GM23338 (cell line): ENCODE measurements around the gene KIRREL3. TPM values are rescaled to one million over a fixed set of nuclear protein-coding genes. Genes with fewer than 3 reads are reported as not detected.

Experiments used
- ATAC-seq: fragments of 200-7000 bp; cut with Tn5 transposase; 3 replicates; pipeline ENCODE4 v1.9.1; 2020
- DNase-seq: peaks from one replicate; pipeline ENCODE4 v3.0.0-alpha.2; 2015; ENCODE audit warnings: low spot score
- H2AFZ ChIP-seq: fragments of 200-600 bp; sonication (generic); 2 replicates; pipeline ENCODE4 v1.8.0; 2016; ENCODE audit warnings: antibody characterized with exemption, mild to moderate bottlenecking, moderate library complexity
- H3F3A ChIP-seq: fragments of 200-600 bp; sonication (generic); replicated peaks from 2 replicates; pipeline ENCODE4 v1.8.0; 2017; ENCODE audit warnings: antibody characterized with exemption, mixed run types, low read depth
- H3K27ac ChIP-seq: fragments of 200-600 bp; sonication (generic); 2 replicates; pipeline ENCODE4 v1.6.1; 2016; ENCODE audit warnings: low read depth
- H3K27me3 ChIP-seq: fragments of 200-600 bp; sonication (generic); 2 replicates; pipeline ENCODE4 v1.8.0; 2016; ENCODE audit warnings: mild to moderate bottlenecking, mixed run types, moderate library complexity; ENCODE audit not compliant: insufficient read depth
- H3K36me3 ChIP-seq: fragments of 200-600 bp; sonication (generic); 2 replicates; pipeline ENCODE4 v1.8.0; 2016; ENCODE audit warnings: mild to moderate bottlenecking; ENCODE audit not compliant: insufficient read depth
- H3K4me1 ChIP-seq: fragments of 200-600 bp; sonication (generic); 2 replicates; pipeline ENCODE4 v1.8.0; 2016; ENCODE audit warnings: mild to moderate bottlenecking, moderate library complexity; ENCODE audit not compliant: insufficient read depth
- H3K4me2 ChIP-seq: fragments of 200-600 bp; sonication (generic); 2 replicates; pipeline ENCODE4 v1.7.1; 2017; ENCODE audit warnings: mixed run types
- H3K4me3 ChIP-seq: fragments of 200-600 bp; sonication (generic); 2 replicates; pipeline ENCODE4 v1.6.1; 2016; ENCODE audit warnings: mixed run types
- H3K79me2 ChIP-seq: fragments of 200-600 bp; sonication (generic); replicated peaks from 2 replicates; pipeline ENCODE4 v1.8.0; 2017; ENCODE audit warnings: mild to moderate bottlenecking; ENCODE audit not compliant: insufficient read depth
- H3K9me2 ChIP-seq: fragments of 200-600 bp; sonication (generic); 2 replicates; pipeline ENCODE4 v1.8.0; 2017; ENCODE audit not compliant: insufficient read depth
- H4K20me1 ChIP-seq: fragments of 200-600 bp; sonication (generic); replicated peaks from 2 replicates; pipeline ENCODE4 v1.8.0; 2017; ENCODE audit warnings: mild to moderate bottlenecking; ENCODE audit not compliant: insufficient read depth
- H3K27ac Mint-ChIP-seq: 2 replicates; pipeline ENCODE4 v1.8.0; 2020; ENCODE audit warnings: inconsistent platforms, mild to moderate bottlenecking, moderate library complexity, mixed read lengths
- H3K27me3 Mint-ChIP-seq: 3 replicates; pipeline ENCODE4 v1.8.0; 2022; ENCODE audit warnings: low read depth, mild to moderate bottlenecking, moderate library complexity, mixed read lengths, inconsistent platforms; ENCODE audit not compliant: insufficient read depth, poor library complexity
- H3K36me3 Mint-ChIP-seq: 3 replicates; pipeline ENCODE4 v1.8.0; 2021; ENCODE audit warnings: low read depth, mild to moderate bottlenecking, inconsistent platforms, moderate library complexity, mixed read lengths
- H3K4me1 Mint-ChIP-seq: 3 replicates; pipeline ENCODE4 v1.8.0; 2020; ENCODE audit warnings: mild to moderate bottlenecking, inconsistent platforms, mixed read lengths
- H3K4me3 Mint-ChIP-seq: 3 replicates; pipeline ENCODE4 v1.8.0; 2021; ENCODE audit warnings: moderate library complexity, mild to moderate bottlenecking, inconsistent platforms, mixed read lengths
- H3K9me3 Mint-ChIP-seq: 3 replicates; pipeline ENCODE4 v1.8.0; 2020; ENCODE audit warnings: moderate library complexity, mild to moderate bottlenecking, inconsistent platforms, mixed read lengths
- CREB1 ChIP-seq: fragments of 250-450 bp; sonication (Bioruptor Pico); IDR thresholded peaks from 2 replicates; pipeline ENCODE4 v1.5.0; 2020; ENCODE audit warnings: low read depth, mild to moderate bottlenecking, moderate library complexity
- EZH2phosphoT487 ChIP-seq: fragments of 200-600 bp; sonication (generic); IDR thresholded peaks from one replicate; pipeline ENCODE4 v1.8.1; 2018; ENCODE audit warnings: antibody characterized with exemption; ENCODE audit not compliant: unreplicated experiment
- JUNB ChIP-seq: IDR thresholded peaks from one replicate; pipeline ENCODE4 v1.6.1; 2016; ENCODE audit warnings: antibody characterized with exemption; ENCODE audit not compliant: unreplicated experiment
- STAT1 ChIP-seq: IDR thresholded peaks from one replicate; pipeline ENCODE4 v1.6.1; 2016; ENCODE audit warnings: antibody characterized with exemption; ENCODE audit not compliant: unreplicated experiment
- polyA plus RNA-seq: library from polyadenylated mRNA; unstranded; fragments of >200 nt; fragmentation: Nextera tagmentation; extraction: Ambion mirVana; gene quantifications from 2 replicates; pipeline ENCODE4 v1.2.1, GENCODE V29; 2016
- total RNA-seq: library from RNA; depleted of rRNA; stranded (reverse); fragments of >200 nt; shearing (Covaris generic); gene quantifications from 2 replicates; pipeline ENCODE4 v1.2.3, GENCODE V29; 2014
- TF ChIP-seq, protein P1 (sequence below), 2 experiments: fragments of 200-600 bp in 1 of 2; sonication (generic) in 1 of 2; conservative IDR thresholded peaks; 2 replicates each; pipeline versions ENCODE4 v1.5.1 to v1.6.1; 2016 to 2017; ENCODE audit warnings: antibody characterized with exemption in 2 of 2, low read depth in 2 of 2, mild to moderate bottlenecking in 2 of 2, moderate library complexity in 1 of 2
- TF ChIP-seq, protein P2 (sequence below): fragments of 250-450 bp; sonication (Bioruptor Pico); IDR thresholded peaks from 2 replicates; pipeline ENCODE4 v1.5.0; 2020; ENCODE audit warnings: mild to moderate bottlenecking, moderate library complexity

The KIRREL3 gene
- total and polyA plus RNA-seq, 2 experiments from 2014 or later = 0.13 to 1.5 TPM

DNA sequence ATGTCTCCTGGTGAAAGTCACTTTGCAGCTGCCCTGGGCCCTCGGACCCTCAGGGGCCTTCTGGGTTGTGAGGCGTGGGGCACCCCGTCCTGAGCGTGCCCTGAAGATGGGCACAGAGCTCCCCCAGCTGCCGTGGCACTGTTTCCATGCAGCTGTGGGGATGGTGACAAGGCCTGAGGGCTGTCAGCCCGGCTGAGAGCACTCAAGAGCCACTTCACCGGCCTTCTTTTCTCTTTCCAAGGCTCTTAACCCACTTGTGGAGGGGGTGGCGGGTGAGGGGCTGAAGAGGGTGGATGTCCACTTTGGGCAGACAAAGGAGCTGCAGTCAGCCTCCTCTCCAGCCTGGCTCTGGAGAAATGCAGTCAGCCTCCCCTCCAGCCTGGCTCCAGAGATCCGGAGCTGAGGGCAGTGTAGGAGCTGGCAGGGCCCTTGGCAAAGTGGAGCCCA, 405.6 kb downstream of the KIRREL3 start:
- no peak overlapping the region for H3K4me3 Mint-ChIP-seq
- peaks cover 8% of the 10 kb centered on the region for H3K4me1 Mint-ChIP-seq
- Histone ChIP-seq H3K4me2 (no peak overlapping the region), H3K36me3 (no peaks in the 10 kb centered on the region), H2AFZ (no peak overlapping the region), H3K9me2 (no peaks in the 10 kb centered on the region; the same call in 1 of the 2 replicates), H3F3A (no peaks in the 10 kb centered on the region), H3K27me3 (no peaks in the 10 kb centered on the region), H3K4me1 (peaks cover 7% of the 10 kb centered on the region; the same call in 1 of the 2 replicates), H3K27ac (no peak overlapping the region), H4K20me1 (no peaks in the 10 kb centered on the region), H3K79me2 (no peaks in the 10 kb centered on the region), H3K4me3 (no peak overlapping the region)
- DNase-seq = no peak
- TF ChIP-seq JUNB (no peak), STAT1 (no peak), EZH2phosphoT487 (no peak), CREB1 (CRISPR knock-in tag) (no peak)
- TF ChIP-seq, protein P1, sequence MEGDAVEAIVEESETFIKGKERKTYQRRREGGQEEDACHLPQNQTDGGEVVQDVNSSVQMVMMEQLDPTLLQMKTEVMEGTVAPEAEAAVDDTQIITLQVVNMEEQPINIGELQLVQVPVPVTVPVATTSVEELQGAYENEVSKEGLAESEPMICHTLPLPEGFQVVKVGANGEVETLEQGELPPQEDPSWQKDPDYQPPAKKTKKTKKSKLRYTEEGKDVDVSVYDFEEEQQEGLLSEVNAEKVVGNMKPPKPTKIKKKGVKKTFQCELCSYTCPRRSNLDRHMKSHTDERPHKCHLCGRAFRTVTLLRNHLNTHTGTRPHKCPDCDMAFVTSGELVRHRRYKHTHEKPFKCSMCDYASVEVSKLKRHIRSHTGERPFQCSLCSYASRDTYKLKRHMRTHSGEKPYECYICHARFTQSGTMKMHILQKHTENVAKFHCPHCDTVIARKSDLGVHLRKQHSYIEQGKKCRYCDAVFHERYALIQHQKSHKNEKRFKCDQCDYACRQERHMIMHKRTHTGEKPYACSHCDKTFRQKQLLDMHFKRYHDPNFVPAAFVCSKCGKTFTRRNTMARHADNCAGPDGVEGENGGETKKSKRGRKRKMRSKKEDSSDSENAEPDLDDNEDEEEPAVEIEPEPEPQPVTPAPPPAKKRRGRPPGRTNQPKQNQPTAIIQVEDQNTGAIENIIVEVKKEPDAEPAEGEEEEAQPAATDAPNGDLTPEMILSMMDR (conservative IDR thresholded peaks at IDR 0.05; ENCODE audit: low read depth in 2 of 2) = no peak
- TF ChIP-seq, protein P2, sequence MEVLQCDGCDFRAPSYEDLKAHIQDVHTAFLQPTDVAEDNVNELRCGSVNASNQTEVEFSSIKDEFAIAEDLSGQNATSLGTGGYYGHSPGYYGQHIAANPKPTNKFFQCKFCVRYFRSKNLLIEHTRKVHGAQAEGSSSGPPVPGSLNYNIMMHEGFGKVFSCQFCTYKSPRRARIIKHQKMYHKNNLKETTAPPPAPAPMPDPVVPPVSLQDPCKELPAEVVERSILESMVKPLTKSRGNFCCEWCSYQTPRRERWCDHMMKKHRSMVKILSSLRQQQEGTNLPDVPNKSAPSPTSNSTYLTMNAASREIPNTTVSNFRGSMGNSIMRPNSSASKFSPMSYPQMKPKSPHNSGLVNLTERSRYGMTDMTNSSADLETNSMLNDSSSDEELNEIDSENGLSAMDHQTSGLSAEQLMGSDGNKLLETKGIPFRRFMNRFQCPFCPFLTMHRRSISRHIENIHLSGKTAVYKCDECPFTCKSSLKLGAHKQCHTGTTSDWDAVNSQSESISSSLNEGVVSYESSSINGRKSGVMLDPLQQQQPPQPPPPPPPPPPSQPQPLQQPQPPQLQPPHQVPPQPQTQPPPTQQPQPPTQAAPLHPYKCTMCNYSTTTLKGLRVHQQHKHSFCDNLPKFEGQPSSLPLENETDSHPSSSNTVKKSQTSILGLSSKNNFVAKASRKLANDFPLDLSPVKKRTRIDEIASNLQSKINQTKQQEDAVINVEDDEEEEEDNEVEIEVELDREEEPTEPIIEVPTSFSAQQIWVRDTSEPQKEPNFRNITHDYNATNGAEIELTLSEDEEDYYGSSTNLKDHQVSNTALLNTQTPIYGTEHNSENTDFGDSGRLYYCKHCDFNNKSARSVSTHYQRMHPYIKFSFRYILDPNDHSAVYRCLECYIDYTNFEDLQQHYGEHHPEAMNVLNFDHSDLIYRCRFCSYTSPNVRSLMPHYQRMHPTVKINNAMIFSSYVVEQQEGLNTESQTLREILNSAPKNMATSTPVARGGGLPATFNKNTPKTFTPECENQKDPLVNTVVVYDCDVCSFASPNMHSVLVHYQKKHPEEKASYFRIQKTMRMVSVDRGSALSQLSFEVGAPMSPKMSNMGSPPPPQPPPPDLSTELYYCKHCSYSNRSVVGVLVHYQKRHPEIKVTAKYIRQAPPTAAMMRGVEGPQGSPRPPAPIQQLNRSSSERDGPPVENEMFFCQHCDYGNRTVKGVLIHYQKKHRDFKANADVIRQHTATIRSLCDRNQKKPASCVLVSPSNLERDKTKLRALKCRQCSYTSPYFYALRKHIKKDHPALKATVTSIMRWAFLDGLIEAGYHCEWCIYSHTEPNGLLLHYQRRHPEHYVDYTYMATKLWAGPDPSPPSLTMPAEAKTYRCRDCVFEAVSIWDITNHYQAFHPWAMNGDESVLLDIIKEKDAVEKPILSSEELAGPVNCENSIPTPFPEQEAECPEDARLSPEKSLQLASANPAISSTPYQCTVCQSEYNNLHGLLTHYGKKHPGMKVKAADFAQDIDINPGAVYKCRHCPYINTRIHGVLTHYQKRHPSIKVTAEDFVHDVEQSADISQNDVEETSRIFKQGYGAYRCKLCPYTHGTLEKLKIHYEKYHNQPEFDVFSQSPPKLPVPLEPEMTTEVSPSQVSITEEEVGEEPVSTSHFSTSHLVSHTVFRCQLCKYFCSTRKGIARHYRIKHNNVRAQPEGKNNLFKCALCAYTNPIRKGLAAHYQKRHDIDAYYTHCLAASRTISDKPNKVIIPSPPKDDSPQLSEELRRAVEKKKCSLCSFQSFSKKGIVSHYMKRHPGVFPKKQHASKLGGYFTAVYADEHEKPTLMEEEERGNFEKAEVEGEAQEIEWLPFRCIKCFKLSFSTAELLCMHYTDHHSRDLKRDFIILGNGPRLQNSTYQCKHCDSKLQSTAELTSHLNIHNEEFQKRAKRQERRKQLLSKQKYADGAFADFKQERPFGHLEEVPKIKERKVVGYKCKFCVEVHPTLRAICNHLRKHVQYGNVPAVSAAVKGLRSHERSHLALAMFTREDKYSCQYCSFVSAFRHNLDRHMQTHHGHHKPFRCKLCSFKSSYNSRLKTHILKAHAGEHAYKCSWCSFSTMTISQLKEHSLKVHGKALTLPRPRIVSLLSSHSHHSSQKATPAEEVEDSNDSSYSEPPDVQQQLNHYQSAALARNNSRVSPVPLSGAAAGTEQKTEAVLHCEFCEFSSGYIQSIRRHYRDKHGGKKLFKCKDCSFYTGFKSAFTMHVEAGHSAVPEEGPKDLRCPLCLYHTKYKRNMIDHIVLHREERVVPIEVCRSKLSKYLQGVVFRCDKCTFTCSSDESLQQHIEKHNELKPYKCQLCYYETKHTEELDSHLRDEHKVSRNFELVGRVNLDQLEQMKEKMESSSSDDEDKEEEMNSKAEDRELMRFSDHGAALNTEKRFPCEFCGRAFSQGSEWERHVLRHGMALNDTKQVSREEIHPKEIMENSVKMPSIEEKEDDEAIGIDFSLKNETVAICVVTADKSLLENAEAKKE = no peak
- H3K36me3 Mint-ChIP-seq = no peaks in the 10 kb centered on the region
- no peak for ATAC-seq
- H3K27ac Mint-ChIP-seq = no peak overlapping the region
- peaks cover 6% of the 10 kb centered on the region; the same call in 2 of the 3 replicates for H3K9me3 Mint-ChIP-seq
- H3K27me3 Mint-ChIP-seq = peaks cover 2% of the 10 kb centered on the region
